ENCODE data around the gene AZU1. TPM values are rescaled to one million over a fixed set of nuclear protein-coding genes. Genes with fewer than 3 reads are reported as not detected.

Gene AZU1
- total RNA-seq, 1 experiment from 2014 or later, result 1.6 TPM

GRCh38 chr19:824885-825284 is 2.8 kb upstream of the AZU1 start:
- peaks cover 7 to 14% of the 10 kb centered on the region in 2 experiments for H3K4me1 Mint-ChIP-seq
- H3K79me2 ChIP-seq (ENCODE audit: insufficient read depth, low read length), result no peaks in the 10 kb centered on the region

More at GRCh38 chr19:824885-825284, 2.8 kb upstream of the AZU1 start:
- DNase-seq, result no peak
- Histone ChIP-seq H3K9ac (ENCODE audit: extremely low read depth, insufficient read length, low read length) (no peak overlapping the region), H2BK5ac (ENCODE audit: insufficient read length, low read length) (no peak overlapping the region), H2BK12ac (ENCODE audit: insufficient read length, low read depth, low read length) (no peak overlapping the region), H3T11ph (ENCODE audit: low read length) (no peak overlapping the region), H3K23ac (ENCODE audit: insufficient read length, low read depth, low read length) (no peak overlapping the region), H4K91ac (ENCODE audit: insufficient read length, low read depth, low read length) (no peak overlapping the region), H3K4ac (ENCODE audit: low read depth, low read length) (no peak overlapping the region), H3K79me1 (ENCODE audit: insufficient read depth, low read depth, low read length, poor library complexity, severe bottlenecking) (no peaks in the 10 kb centered on the region), H4K8ac (replicated peaks; ENCODE audit: insufficient read length, low read depth, low read length) (no peak overlapping the region), H3K56ac (ENCODE audit: insufficient read length, low read depth, low read length) (no peak overlapping the region), H2BK15ac (ENCODE audit: low read depth, low read length) (no peak overlapping the region), H2AK5ac (ENCODE audit: insufficient read length, low read length) (no peak overlapping the region), H3K9me3 (ENCODE audit: control insufficient read depth, low read depth, low read length) (no peaks in the 10 kb centered on the region), H3K14ac (ENCODE audit: insufficient read depth, low read length) (no peak overlapping the region), H2BK20ac (ENCODE audit: low read depth, low read length, poor library complexity, severe bottlenecking) (no peak overlapping the region), H3K27me3 (ENCODE audit: insufficient read depth, low read length) (no peaks in the 10 kb centered on the region), H3K4me2 (ENCODE audit: insufficient read depth, insufficient read length, low read length) (no peak overlapping the region), H3K23me2 (ENCODE audit: insufficient read length, low read depth, low read length, poor library complexity, severe bottlenecking) (no peaks in the 10 kb centered on the region), H3K27ac (ENCODE audit: insufficient read length, low read depth, low read length) (no peak overlapping the region), H4K5ac (ENCODE audit: insufficient read length, low read depth, low read length) (no peak overlapping the region), H3K18ac (ENCODE audit: insufficient read length, low read depth, low read length) (no peak overlapping the region), H2BK120ac (ENCODE audit: low read depth, low read length, poor library complexity, severe bottlenecking) (no peak overlapping the region), H2AFZ (ENCODE audit: low read length) (no peak overlapping the region), H3K4me1 (ENCODE audit: insufficient read depth, low read length) (no peaks in the 10 kb centered on the region; the same call in 1 of the 2 replicates), H4K20me1 (ENCODE audit: control insufficient read depth, insufficient read depth, insufficient read length) (no peaks in the 10 kb centered on the region)
- WGBS (ENCODE audit: extremely low coverage, insufficient read length, low lambda C conversion rate), result no CpG with 5 or more reads among the region's 15 CpGs
- Mint-ChIP-seq H3K27ac (no peak overlapping the region), H3K27me3 (ENCODE audit: low read depth) (peaks cover 5% of the 10 kb centered on the region), H3K4me3 (no peak overlapping the region), H3K9me3 (no peaks in the 10 kb centered on the region), H3K36me3 (ENCODE audit: insufficient read depth in 1 of 3, low read depth in 3 of 3) (peaks cover 0 to 2% (median under 1%) of the 10 kb centered on the region in 3 experiments; a peak in 3 of 7 replicates)
- TF ChIP-seq CTCF (conservative IDR thresholded peaks at IDR 0.05), result no peak
